Measurements from ENCODE around the gene TMEM184C.

The TMEM184C gene

DNA sequence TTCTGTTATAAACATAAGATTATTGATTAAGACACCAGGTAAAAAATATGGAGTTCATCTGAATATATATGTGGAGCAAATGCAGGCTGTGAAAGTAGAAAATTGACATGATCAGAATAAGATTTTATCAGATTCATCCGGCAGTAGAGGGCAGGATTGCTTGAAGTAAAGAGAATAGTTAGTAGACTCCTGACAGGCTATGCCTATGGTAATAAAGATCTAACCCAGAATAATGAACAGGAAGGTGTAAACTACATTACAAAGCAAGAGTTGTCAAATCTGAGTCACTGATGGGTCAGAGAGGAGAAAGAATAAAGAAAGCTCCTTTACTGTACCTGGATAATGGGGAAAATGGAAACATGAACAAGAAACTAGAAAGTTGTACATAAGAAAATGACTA lies 20.8 kb upstream of the TMEM184C start:
- TF ChIP-seq, protein P1, sequence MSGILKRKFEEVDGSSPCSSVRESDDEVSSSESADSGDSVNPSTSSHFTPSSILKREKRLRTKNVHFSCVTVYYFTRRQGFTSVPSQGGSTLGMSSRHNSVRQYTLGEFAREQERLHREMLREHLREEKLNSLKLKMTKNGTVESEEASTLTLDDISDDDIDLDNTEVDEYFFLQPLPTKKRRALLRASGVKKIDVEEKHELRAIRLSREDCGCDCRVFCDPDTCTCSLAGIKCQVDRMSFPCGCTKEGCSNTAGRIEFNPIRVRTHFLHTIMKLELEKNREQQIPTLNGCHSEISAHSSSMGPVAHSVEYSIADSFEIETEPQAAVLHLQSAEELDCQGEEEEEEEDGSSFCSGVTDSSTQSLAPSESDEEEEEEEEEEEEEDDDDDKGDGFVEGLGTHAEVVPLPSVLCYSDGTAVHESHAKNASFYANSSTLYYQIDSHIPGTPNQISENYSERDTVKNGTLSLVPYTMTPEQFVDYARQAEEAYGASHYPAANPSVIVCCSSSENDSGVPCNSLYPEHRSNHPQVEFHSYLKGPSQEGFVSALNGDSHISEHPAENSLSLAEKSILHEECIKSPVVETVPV (CRISPR knock-in tag; IDR thresholded peaks at IDR 0.05), result no peak
- TF ChIP-seq RARB (CRISPR knock-in tag; IDR thresholded peaks at IDR 0.05) (no peak), TOX (CRISPR knock-in tag; IDR thresholded peaks at IDR 0.05; ENCODE audit: borderline replicate concordance) (no peak), ZNF70 (CRISPR knock-in tag; IDR thresholded peaks at IDR 0.05) (no peak), ESRRG (CRISPR knock-in tag; IDR thresholded peaks at IDR 0.05) (no peak), ZFP3 (CRISPR knock-in tag; IDR thresholded peaks at IDR 0.05) (no peak), ISL1 (CRISPR knock-in tag; IDR thresholded peaks at IDR 0.05) (no peak), ZNF565 (CRISPR knock-in tag; conservative IDR thresholded peaks at IDR 0.05; ENCODE audit: low read depth) (no peak), GLIS3 (CRISPR knock-in tag; IDR thresholded peaks at IDR 0.05) (no peak), TCF4 (CRISPR knock-in tag; IDR thresholded peaks at IDR 0.05; ENCODE audit: borderline replicate concordance) (no peak)
- TF ChIP-seq, protein P2, sequence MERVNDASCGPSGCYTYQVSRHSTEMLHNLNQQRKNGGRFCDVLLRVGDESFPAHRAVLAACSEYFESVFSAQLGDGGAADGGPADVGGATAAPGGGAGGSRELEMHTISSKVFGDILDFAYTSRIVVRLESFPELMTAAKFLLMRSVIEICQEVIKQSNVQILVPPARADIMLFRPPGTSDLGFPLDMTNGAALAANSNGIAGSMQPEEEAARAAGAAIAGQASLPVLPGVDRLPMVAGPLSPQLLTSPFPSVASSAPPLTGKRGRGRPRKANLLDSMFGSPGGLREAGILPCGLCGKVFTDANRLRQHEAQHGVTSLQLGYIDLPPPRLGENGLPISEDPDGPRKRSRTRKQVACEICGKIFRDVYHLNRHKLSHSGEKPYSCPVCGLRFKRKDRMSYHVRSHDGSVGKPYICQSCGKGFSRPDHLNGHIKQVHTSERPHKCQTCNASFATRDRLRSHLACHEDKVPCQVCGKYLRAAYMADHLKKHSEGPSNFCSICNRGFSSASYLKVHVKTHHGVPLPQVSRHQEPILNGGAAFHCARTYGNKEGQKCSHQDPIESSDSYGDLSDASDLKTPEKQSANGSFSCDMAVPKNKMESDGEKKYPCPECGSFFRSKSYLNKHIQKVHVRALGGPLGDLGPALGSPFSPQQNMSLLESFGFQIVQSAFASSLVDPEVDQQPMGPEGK (CRISPR knock-in tag; IDR thresholded peaks at IDR 0.05; ENCODE audit: borderline replicate concordance), result no peak
- peak; percentile 65 for ATAC-seq

DNA sequence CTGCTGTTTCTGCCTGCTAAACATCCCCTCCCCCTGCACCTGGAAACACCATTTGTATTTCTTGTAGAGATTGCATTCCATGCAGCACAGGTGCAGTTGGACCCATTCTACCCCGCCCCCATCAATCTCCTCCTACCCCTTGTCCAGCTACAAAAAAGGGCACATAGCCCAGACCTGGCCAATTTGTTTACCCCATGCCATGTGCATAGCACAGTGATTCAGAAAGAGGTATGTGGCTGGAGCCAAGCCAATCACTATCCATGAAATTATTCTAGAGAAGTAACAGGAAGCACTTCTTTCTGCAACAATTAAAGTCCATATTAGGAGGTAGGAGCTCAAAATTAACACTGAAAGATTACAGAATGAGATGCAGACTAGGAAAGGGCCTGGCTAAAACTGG lies 20.2 kb upstream of the TMEM184C start:
- TF ChIP-seq PPARA (CRISPR knock-in tag; IDR thresholded peaks at IDR 0.05; ENCODE audit: borderline replicate concordance) (no peak), TCF4 (CRISPR knock-in tag; IDR thresholded peaks at IDR 0.05; ENCODE audit: borderline replicate concordance) (no peak), ZFP30 (CRISPR knock-in tag; IDR thresholded peaks at IDR 0.05) (no peak)
- TF ChIP-seq, protein P3, sequence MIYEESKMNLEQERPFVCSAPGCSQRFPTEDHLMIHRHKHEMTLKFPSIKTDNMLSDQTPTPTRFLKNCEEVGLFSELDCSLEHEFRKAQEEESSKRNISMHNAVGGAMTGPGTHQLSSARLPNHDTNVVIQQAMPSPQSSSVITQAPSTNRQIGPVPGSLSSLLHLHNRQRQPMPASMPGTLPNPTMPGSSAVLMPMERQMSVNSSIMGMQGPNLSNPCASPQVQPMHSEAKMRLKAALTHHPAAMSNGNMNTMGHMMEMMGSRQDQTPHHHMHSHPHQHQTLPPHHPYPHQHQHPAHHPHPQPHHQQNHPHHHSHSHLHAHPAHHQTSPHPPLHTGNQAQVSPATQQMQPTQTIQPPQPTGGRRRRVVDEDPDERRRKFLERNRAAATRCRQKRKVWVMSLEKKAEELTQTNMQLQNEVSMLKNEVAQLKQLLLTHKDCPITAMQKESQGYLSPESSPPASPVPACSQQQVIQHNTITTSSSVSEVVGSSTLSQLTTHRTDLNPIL (CRISPR knock-in tag; IDR thresholded peaks at IDR 0.05; ENCODE audit: low read depth), result no peak
- ATAC-seq, result peak; percentile 91

DNA sequence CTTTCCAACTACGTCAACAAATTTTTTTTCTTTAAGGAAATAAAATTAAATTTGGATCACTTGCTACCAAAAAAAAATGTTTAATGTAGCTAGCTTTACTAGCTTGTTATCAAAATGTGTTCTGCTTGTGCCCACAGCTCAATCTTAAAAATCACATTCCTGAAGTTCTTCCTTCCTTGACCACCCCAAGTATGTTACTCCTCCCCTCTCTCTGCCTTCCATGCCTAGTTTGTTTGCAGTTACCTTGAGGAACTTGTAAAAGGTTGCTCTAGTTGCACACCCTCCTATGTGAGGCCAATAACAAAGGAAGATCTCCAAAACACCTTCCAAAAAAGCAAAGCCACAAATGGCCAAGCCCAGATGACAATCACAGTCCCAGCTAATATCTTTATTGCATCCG lies 19.6 kb upstream of the TMEM184C start:
- TF ChIP-seq, protein P2 (CRISPR knock-in tag; IDR thresholded peaks at IDR 0.05; ENCODE audit: borderline replicate concordance), result no peak
- TF ChIP-seq TOX (CRISPR knock-in tag; IDR thresholded peaks at IDR 0.05; ENCODE audit: borderline replicate concordance), result no peak
- TF ChIP-seq OSR1 (CRISPR knock-in tag; IDR thresholded peaks at IDR 0.05), result no peak
- TF ChIP-seq ZFP3 (CRISPR knock-in tag; IDR thresholded peaks at IDR 0.05), result no peak
- TF ChIP-seq ARNTL (CRISPR knock-in tag; IDR thresholded peaks at IDR 0.05; ENCODE audit: borderline replicate concordance, low read depth), result no peak
- TF ChIP-seq, protein P4, sequence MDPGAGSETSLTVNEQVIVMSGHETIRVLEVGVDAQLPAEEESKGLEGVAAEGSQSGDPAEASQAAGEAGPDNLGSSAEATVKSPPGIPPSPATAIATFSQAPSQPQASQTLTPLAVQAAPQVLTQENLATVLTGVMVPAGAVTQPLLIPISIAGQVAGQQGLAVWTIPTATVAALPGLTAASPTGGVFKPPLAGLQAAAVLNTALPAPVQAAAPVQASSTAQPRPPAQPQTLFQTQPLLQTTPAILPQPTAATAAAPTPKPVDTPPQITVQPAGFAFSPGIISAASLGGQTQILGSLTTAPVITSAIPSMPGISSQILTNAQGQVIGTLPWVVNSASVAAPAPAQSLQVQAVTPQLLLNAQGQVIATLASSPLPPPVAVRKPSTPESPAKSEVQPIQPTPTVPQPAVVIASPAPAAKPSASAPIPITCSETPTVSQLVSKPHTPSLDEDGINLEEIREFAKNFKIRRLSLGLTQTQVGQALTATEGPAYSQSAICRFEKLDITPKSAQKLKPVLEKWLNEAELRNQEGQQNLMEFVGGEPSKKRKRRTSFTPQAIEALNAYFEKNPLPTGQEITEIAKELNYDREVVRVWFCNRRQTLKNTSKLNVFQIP (CRISPR knock-in tag; IDR thresholded peaks at IDR 0.05; ENCODE audit: borderline replicate concordance, low read depth), result no peak
- TF ChIP-seq TCF4 (CRISPR knock-in tag; IDR thresholded peaks at IDR 0.05; ENCODE audit: borderline replicate concordance), result no peak
- no peak for TF ChIP-seq ISL1 (CRISPR knock-in tag; IDR thresholded peaks at IDR 0.05)
- TF ChIP-seq SNAI2 (CRISPR knock-in tag; IDR thresholded peaks at IDR 0.05), result no peak
- no peak for TF ChIP-seq BACH2 (CRISPR knock-in tag; IDR thresholded peaks at IDR 0.05; ENCODE audit: borderline replicate concordance)
- no peak for TF ChIP-seq ZNF8 (CRISPR knock-in tag; IDR thresholded peaks at IDR 0.05)
- no peak for TF ChIP-seq ZNF565 (CRISPR knock-in tag; conservative IDR thresholded peaks at IDR 0.05; ENCODE audit: low read depth)
- no peak for TF ChIP-seq GLIS3 (CRISPR knock-in tag; IDR thresholded peaks at IDR 0.05)
- TF ChIP-seq, protein P3 (CRISPR knock-in tag; IDR thresholded peaks at IDR 0.05; ENCODE audit: low read depth), result no peak
- TF ChIP-seq ZFP30 (CRISPR knock-in tag; IDR thresholded peaks at IDR 0.05), result no peak
- TF ChIP-seq ESRRG (CRISPR knock-in tag; IDR thresholded peaks at IDR 0.05), result no peak
- no peak for TF ChIP-seq ZNF70 (CRISPR knock-in tag; IDR thresholded peaks at IDR 0.05)
- TF ChIP-seq, protein P5, sequence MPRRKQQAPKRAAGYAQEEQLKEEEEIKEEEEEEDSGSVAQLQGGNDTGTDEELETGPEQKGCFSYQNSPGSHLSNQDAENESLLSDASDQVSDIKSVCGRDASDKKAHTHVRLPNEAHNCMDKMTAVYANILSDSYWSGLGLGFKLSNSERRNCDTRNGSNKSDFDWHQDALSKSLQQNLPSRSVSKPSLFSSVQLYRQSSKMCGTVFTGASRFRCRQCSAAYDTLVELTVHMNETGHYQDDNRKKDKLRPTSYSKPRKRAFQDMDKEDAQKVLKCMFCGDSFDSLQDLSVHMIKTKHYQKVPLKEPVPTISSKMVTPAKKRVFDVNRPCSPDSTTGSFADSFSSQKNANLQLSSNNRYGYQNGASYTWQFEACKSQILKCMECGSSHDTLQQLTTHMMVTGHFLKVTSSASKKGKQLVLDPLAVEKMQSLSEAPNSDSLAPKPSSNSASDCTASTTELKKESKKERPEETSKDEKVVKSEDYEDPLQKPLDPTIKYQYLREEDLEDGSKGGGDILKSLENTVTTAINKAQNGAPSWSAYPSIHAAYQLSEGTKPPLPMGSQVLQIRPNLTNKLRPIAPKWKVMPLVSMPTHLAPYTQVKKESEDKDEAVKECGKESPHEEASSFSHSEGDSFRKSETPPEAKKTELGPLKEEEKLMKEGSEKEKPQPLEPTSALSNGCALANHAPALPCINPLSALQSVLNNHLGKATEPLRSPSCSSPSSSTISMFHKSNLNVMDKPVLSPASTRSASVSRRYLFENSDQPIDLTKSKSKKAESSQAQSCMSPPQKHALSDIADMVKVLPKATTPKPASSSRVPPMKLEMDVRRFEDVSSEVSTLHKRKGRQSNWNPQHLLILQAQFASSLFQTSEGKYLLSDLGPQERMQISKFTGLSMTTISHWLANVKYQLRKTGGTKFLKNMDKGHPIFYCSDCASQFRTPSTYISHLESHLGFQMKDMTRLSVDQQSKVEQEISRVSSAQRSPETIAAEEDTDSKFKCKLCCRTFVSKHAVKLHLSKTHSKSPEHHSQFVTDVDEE (CRISPR knock-in tag; IDR thresholded peaks at IDR 0.05), result no peak
- TF ChIP-seq CSDC2 (CRISPR knock-in tag; IDR thresholded peaks at IDR 0.05), result no peak
- TF ChIP-seq ZC3H10 (CRISPR knock-in tag; IDR thresholded peaks at IDR 0.05), result no peak
- no peak for ATAC-seq
